Tibial nerve (tissue), 3 donors: Measurements from ENCODE around the gene TTC6.

Source experiments
- POLR2A ChIP-seq, 2 donors: fragments of 450-650 bp; IDR thresholded peaks; one replicate each; pipeline ENCODE4 v1.6.1; 2017; ENCODE audit warnings: antibody characterized with exemption in 2 of 2, mild to moderate bottlenecking in 2 of 2, moderate library complexity in 2 of 2
- TF ChIP-seq, protein P1 (sequence below), 5 experiments: fragments of 200-600 bp in 3 of 5; fragments of 450-650 bp in 2 of 5; sonication (generic) in 3 of 5; IDR thresholded peaks; one replicate each; pipeline ENCODE4 v1.5.1; 2016 to 2019; ENCODE audit warnings: antibody characterized with exemption in 5 of 5, mild to moderate bottlenecking in 3 of 5, moderate library complexity in 2 of 5

DNA sequence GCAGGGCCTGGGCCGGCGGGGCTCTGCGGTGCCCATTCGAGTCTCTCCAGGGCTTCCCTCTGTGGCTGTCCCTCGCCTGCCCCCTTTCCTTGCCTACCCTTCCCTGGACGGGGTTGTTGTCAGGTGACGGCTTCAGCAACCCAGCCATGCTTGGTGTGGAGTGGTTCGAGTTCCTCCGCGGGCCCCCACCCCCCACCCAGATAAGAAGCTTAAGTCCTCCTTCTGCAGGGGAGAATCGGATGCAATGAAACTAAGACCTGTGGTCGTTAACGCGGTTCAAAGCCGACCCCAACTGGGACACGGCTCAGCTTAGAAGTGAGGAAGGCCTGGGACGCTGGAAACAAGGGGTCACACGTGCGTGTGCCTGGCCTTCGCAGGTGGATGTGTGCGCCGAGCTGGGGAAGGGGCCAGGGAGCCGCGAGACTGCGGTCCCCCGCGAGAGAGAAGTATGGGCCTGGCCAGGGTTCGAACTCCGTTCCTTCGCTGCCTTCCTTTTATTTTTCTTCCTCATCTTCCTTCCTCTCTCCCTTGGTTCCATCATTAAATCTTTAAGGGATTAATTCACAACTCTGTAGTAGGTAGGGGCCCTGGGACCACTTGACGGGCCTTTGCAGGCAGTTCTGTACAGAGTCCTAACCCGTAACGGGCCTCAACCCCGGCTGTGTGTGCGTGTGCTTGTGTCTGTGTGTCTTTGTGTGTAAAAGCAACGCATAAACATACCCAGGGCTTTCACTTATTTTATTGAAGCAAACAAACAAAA, 3.5 kb downstream of the TTC6 start:
- TF ChIP-seq, protein P1, sequence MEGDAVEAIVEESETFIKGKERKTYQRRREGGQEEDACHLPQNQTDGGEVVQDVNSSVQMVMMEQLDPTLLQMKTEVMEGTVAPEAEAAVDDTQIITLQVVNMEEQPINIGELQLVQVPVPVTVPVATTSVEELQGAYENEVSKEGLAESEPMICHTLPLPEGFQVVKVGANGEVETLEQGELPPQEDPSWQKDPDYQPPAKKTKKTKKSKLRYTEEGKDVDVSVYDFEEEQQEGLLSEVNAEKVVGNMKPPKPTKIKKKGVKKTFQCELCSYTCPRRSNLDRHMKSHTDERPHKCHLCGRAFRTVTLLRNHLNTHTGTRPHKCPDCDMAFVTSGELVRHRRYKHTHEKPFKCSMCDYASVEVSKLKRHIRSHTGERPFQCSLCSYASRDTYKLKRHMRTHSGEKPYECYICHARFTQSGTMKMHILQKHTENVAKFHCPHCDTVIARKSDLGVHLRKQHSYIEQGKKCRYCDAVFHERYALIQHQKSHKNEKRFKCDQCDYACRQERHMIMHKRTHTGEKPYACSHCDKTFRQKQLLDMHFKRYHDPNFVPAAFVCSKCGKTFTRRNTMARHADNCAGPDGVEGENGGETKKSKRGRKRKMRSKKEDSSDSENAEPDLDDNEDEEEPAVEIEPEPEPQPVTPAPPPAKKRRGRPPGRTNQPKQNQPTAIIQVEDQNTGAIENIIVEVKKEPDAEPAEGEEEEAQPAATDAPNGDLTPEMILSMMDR (IDR thresholded peaks at IDR 0.05), result no peak
- no peak for TF ChIP-seq POLR2A (IDR thresholded peaks at IDR 0.05)
